ENCODE measurements around the gene KAZN. TPM values are rescaled to one million over a fixed set of nuclear protein-coding genes. Genes with fewer than 3 reads are reported as not detected.

KAZN gene
- total and polyA plus RNA-seq, 2 experiments from 2014 or later = 7.9 to 15.6 TPM

- Histone ChIP-seq H3K4me1 (ENCODE audit: insufficient read depth) (no peaks in the 10 kb centered on the region), H3K9me2 (replicated peaks; ENCODE audit: insufficient read depth) (no peaks in the 10 kb centered on the region), H3K9me3 (ENCODE audit: low read depth) (no peaks in the 10 kb centered on the region), H3K36me3 (replicated peaks; ENCODE audit: insufficient read depth, low read depth) (no peaks in the 10 kb centered on the region), H3K27me3 (no peaks in the 10 kb centered on the region), H3K4me3 (no peak overlapping the region), H3K27ac (no peak overlapping the region), H3K79me2 (no peaks in the 10 kb centered on the region), H2AFZ (no peak overlapping the region), H3K4me2 (no peak overlapping the region), H4K20me1 (ENCODE audit: insufficient read depth, poor library complexity, severe bottlenecking) (no peaks in the 10 kb centered on the region)
- TF ChIP-seq EZH2phosphoT487 (IDR thresholded peaks at IDR 0.05; ENCODE audit: low read depth, severe bottlenecking, unreplicated experiment) (no peak), CTCF (IDR thresholded peaks at IDR 0.05; ENCODE audit: poor library complexity) (no peak), EZH2 (IDR thresholded peaks at IDR 0.05; ENCODE audit: borderline replicate concordance) (no peak)
- 82% methylated on average over 8 of the region's 8 CpGs for WGBS (ENCODE audit: low lambda C conversion rate, missing lambda C conversion rate)
- DNase-seq (ENCODE audit: low spot score) = no peak
These were observed 414.3 kb downstream of the KAZN start for GRCh38 chr1:15012822-15013221.

- no peaks in the 10 kb centered on the region for H4K20me1 ChIP-seq (ENCODE audit: insufficient read depth, poor library complexity, severe bottlenecking)
- no peak overlapping the region for H3K4me2 ChIP-seq
- H2AFZ ChIP-seq = no peak overlapping the region
- no peak overlapping the region for H3K4me3 ChIP-seq
- no peaks in the 10 kb centered on the region for H3K9me3 ChIP-seq (ENCODE audit: low read depth)
- no peaks in the 10 kb centered on the region for H3K79me2 ChIP-seq
- TF ChIP-seq EZH2 (IDR thresholded peaks at IDR 0.05; ENCODE audit: borderline replicate concordance) (no peak), EZH2phosphoT487 (IDR thresholded peaks at IDR 0.05; ENCODE audit: low read depth, severe bottlenecking, unreplicated experiment) (no peak), CTCF (IDR thresholded peaks at IDR 0.05; ENCODE audit: poor library complexity) (no peak)
- H3K4me1 ChIP-seq (ENCODE audit: insufficient read depth) = no peaks in the 10 kb centered on the region
- H3K9me2 ChIP-seq (replicated peaks; ENCODE audit: insufficient read depth) = no peaks in the 10 kb centered on the region
- H3K27ac ChIP-seq = no peak overlapping the region
- no peaks in the 10 kb centered on the region for H3K27me3 ChIP-seq
- no peak for DNase-seq (ENCODE audit: low spot score)
- no peaks in the 10 kb centered on the region for H3K36me3 ChIP-seq (replicated peaks; ENCODE audit: insufficient read depth, low read depth)
- WGBS (ENCODE audit: low lambda C conversion rate, missing lambda C conversion rate) = 94% methylated on average over 8 of the region's 8 CpGs
These were observed 415.3 kb downstream of the KAZN start for GRCh38 chr1:15013767-15014166.

GRCh38 chr1:15014516-15014915 lies 416.0 kb downstream of the KAZN start:
- 88% methylated on average over 10 of the region's 10 CpGs for WGBS (ENCODE audit: low lambda C conversion rate, missing lambda C conversion rate)
- no peak overlapping the region for H3K27ac ChIP-seq
- no peaks in the 10 kb centered on the region for H3K4me1 ChIP-seq (ENCODE audit: insufficient read depth)
- no peak overlapping the region for H3K4me3 ChIP-seq
- TF ChIP-seq EZH2phosphoT487 (IDR thresholded peaks at IDR 0.05; ENCODE audit: low read depth, severe bottlenecking, unreplicated experiment) (no peak), EZH2 (IDR thresholded peaks at IDR 0.05; ENCODE audit: borderline replicate concordance) (no peak), CTCF (IDR thresholded peaks at IDR 0.05; ENCODE audit: poor library complexity) (no peak)
- no peak for DNase-seq (ENCODE audit: low spot score)
- no peaks in the 10 kb centered on the region for H3K27me3 ChIP-seq
- no peaks in the 10 kb centered on the region for H3K9me3 ChIP-seq (ENCODE audit: low read depth)
- H2AFZ ChIP-seq = no peak overlapping the region
- H3K36me3 ChIP-seq (replicated peaks; ENCODE audit: insufficient read depth, low read depth) = no peaks in the 10 kb centered on the region
- no peaks in the 10 kb centered on the region for H3K9me2 ChIP-seq (replicated peaks; ENCODE audit: insufficient read depth)
- H4K20me1 ChIP-seq (ENCODE audit: insufficient read depth, poor library complexity, severe bottlenecking) = no peaks in the 10 kb centered on the region
- no peaks in the 10 kb centered on the region for H3K79me2 ChIP-seq
- H3K4me2 ChIP-seq = no peak overlapping the region

GRCh38 chr1:15016001-15016400 lies 417.5 kb downstream of the KAZN start:
- Histone ChIP-seq H3K4me3 (no peak overlapping the region), H3K4me2 (no peak overlapping the region), H3K36me3 (replicated peaks; ENCODE audit: insufficient read depth, low read depth) (no peaks in the 10 kb centered on the region), H3K4me1 (ENCODE audit: insufficient read depth) (peaks cover 5% of the 10 kb centered on the region), H3K27ac (no peak overlapping the region), H3K79me2 (no peaks in the 10 kb centered on the region), H3K9me2 (replicated peaks; ENCODE audit: insufficient read depth) (no peaks in the 10 kb centered on the region), H3K9me3 (ENCODE audit: low read depth) (no peaks in the 10 kb centered on the region), H3K27me3 (no peaks in the 10 kb centered on the region), H2AFZ (no peak overlapping the region), H4K20me1 (ENCODE audit: insufficient read depth, poor library complexity, severe bottlenecking) (no peaks in the 10 kb centered on the region)
- no peak for DNase-seq (ENCODE audit: low spot score)
- 92% methylated on average over 9 of the region's 9 CpGs for WGBS (ENCODE audit: low lambda C conversion rate, missing lambda C conversion rate)
- TF ChIP-seq EZH2phosphoT487 (IDR thresholded peaks at IDR 0.05; ENCODE audit: low read depth, severe bottlenecking, unreplicated experiment) = no peak
- no peak for TF ChIP-seq CTCF (IDR thresholded peaks at IDR 0.05; ENCODE audit: poor library complexity)
- no peak for TF ChIP-seq EZH2 (IDR thresholded peaks at IDR 0.05; ENCODE audit: borderline replicate concordance)
